GM12872 (cell line): Measurements from ENCODE around the gene RORB.

Experiments
- TF ChIP-seq, protein P1 (sequence below): IDR thresholded peaks from 3 replicates; pipeline ENCODE4 v1.5.1; 2011; ENCODE audit warnings: low read depth, mild to moderate bottlenecking, low read length, moderate library complexity; ENCODE audit not compliant: insufficient read depth

The RORB gene

GRCh38 chr9:74533253-74533652 lies 36.1 kb downstream of the RORB start:
- TF ChIP-seq, protein P1, sequence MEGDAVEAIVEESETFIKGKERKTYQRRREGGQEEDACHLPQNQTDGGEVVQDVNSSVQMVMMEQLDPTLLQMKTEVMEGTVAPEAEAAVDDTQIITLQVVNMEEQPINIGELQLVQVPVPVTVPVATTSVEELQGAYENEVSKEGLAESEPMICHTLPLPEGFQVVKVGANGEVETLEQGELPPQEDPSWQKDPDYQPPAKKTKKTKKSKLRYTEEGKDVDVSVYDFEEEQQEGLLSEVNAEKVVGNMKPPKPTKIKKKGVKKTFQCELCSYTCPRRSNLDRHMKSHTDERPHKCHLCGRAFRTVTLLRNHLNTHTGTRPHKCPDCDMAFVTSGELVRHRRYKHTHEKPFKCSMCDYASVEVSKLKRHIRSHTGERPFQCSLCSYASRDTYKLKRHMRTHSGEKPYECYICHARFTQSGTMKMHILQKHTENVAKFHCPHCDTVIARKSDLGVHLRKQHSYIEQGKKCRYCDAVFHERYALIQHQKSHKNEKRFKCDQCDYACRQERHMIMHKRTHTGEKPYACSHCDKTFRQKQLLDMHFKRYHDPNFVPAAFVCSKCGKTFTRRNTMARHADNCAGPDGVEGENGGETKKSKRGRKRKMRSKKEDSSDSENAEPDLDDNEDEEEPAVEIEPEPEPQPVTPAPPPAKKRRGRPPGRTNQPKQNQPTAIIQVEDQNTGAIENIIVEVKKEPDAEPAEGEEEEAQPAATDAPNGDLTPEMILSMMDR = no peak

DNA sequence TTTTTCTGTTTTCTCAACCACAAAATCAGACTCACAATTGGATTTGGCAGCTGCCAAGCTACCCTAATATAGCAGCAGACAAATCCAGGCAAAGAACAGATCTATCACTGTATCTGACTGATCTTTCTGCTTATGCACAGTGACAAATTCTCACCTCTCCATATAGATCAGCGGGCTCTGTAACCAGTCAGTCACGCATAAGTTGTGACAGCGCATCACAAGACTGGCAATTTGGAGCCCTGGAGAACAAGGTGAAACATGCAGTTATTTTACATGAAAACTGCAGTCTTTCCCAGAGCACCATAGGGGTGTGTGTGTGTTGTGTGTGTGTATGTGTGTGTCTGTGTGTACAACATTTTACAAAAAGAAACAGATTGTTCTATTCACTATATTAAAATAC lies 37.7 kb downstream of the RORB start:
- TF ChIP-seq, protein P1 = no peak

DNA sequence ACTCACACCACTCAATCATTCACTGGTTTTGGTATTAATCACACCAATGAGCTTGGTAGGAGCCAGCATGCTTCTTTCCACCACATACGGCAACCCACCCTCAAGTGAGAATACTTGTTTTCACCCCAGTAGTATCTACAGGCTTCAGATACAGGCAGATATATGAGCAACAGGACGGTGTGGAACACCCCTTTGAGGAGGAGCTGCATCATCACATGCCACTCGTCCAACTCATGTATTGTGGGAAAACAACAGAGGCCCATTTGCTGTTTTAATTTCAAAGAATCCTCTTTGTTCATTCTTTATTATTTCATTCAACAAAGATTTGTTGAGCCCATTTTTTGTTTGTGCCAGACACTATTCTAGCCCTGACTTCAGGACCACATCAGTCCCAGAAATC lies 46.0 kb downstream of the RORB start:
- TF ChIP-seq, protein P1 = no peak

- TF ChIP-seq, protein P1 = no peak
Observed at GRCh38 chr9:74551266-74551665, 54.1 kb downstream of the RORB start.

DNA sequence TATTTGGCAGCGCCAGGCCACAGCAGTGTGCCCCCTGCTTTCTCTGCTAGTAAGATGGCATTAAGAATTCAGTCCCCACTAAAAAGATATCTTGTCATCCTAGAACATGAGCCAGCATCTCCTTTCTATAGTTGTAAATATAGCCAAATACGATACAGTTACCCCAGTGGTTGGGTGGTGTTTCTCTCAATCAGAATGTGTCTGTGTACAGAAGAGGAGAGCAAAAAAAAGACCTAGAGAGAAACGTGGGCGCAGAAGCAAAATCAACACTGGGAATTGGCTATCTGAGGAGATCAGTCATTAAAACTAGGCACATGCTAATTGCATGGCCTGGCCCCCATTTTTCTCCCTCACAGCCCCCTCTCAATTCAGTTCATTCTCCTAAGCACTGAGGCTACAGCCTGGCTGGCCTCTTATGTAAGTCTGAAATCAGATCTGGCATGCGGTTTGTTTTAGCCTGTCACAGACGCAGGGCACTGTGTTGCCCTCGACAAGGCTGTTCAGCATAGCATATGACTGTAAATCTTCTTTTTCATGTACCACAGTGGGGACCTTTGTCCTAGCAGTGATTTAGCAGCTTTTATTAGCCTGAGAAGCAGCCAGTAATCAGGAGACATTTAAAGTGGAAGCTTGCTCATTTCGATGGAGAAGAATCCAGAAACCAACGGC lies 57.8 kb downstream of the RORB start:
- TF ChIP-seq, protein P1 = no peak

DNA sequence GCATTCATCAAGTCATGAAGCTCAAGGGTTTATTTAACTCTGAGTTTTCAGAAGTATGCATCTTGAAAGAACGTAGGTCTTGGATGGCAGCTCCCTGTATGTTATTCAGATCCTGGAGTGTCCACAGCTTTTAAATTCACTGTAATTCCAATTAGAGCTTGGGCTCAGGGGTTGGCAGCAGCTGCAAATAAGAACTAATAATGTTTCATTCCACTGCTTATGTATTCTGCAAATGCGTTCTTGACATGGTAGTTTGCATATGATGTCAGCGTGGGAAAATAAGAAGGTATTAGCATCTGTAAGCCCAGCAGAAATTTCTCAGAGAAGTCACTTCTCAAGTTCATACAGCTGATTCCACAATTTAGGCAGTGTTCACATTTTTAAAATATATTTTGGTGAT lies 58.4 kb downstream of the RORB start:
- TF ChIP-seq, protein P1 = no peak

- TF ChIP-seq, protein P1 = no peak
Observed at GRCh38 chr9:74556685-74557084, 59.5 kb downstream of the RORB start.
